Measurements from ENCODE around the gene ZNF341. TPM values are rescaled to one million over a fixed set of nuclear protein-coding genes. Genes with fewer than 3 reads are reported as not detected.

The ZNF341 gene
- total and polyA plus RNA-seq, 2 experiments from 2014 or later, result 4.3 to 6.1 TPM

GRCh38 chr20:33744773-33745385 lies 13.1 kb downstream of the ZNF341 start:
- H3K27me3 ChIP-seq (ENCODE audit: insufficient read depth), result no peaks in the 10 kb centered on the region
- no peak overlapping the region for H3K27ac ChIP-seq (ENCODE audit: low read depth)
- ATAC-seq (no peak), DNase-seq (ENCODE audit: low spot score) (no peak)
- H3K4me2 ChIP-seq, result no peak overlapping the region
- no peaks in the 10 kb centered on the region for H3F3A ChIP-seq (replicated peaks; ENCODE audit: low read depth)
- no peaks in the 10 kb centered on the region; the same call in 2 of the 3 replicates for H3K9me3 Mint-ChIP-seq
- no peak overlapping the region for H3K27ac Mint-ChIP-seq
- TF ChIP-seq EZH2 (IDR thresholded peaks at IDR 0.05; ENCODE audit: low read depth, unreplicated experiment) (no peak), JUNB (IDR thresholded peaks at IDR 0.05; ENCODE audit: unreplicated experiment) (no peak), ZNF462 (CRISPR knock-in tag; IDR thresholded peaks at IDR 0.05) (no peak), CREB1 (CRISPR knock-in tag; IDR thresholded peaks at IDR 0.05; ENCODE audit: low read depth) (no peak), ZNF114 (CRISPR knock-in tag; IDR thresholded peaks at IDR 0.05) (no peak), ZNF331 (CRISPR knock-in tag; IDR thresholded peaks at IDR 0.05; ENCODE audit: low read depth) (no peak)
- H2AFZ ChIP-seq, result no peak overlapping the region
- H3K4me1 ChIP-seq (ENCODE audit: insufficient read depth), result no peaks in the 10 kb centered on the region
- H3K36me3 Mint-ChIP-seq (ENCODE audit: low read depth), result peaks cover 12% of the 10 kb centered on the region; the same call in 2 of the 3 replicates
- H3K4me1 Mint-ChIP-seq, result no peaks in the 10 kb centered on the region; the same call in 2 of the 3 replicates
- no peak overlapping the region for H3K4me3 Mint-ChIP-seq
- H3K27me3 Mint-ChIP-seq (ENCODE audit: insufficient read depth, low read depth, poor library complexity), result peaks cover 6% of the 10 kb centered on the region
- H3K4me3 ChIP-seq, result no peak overlapping the region
- H3K36me3 ChIP-seq (ENCODE audit: insufficient read depth), result no peaks in the 10 kb centered on the region
- H3K9me2 ChIP-seq (ENCODE audit: insufficient read depth), result no peaks in the 10 kb centered on the region
- no peaks in the 10 kb centered on the region for H4K20me1 ChIP-seq (replicated peaks; ENCODE audit: insufficient read depth)
- no peaks in the 10 kb centered on the region for H3K79me2 ChIP-seq (replicated peaks; ENCODE audit: insufficient read depth)

Data from GM23338 (cell line).